Body of pancreas (tissue), 4 donors: ENCODE results near the gene CRYBA2.

ENCODE experiments used
- CTCF ChIP-seq, 7 experiments: fragments of 450-650 bp in 4 of 7; fragments of 200-600 bp in 3 of 7; sonication (generic) in 3 of 7; IDR thresholded peaks; one replicate each; pipeline ENCODE4 v1.5.1; 2016 to 2019; ENCODE audit warnings: antibody characterized with exemption in 7 of 7
- POLR2A ChIP-seq, 3 donors: fragments of 450-650 bp; IDR thresholded peaks; one replicate each; pipeline ENCODE4 v1.6.1; 2016; ENCODE audit warnings: antibody characterized with exemption in 3 of 3, mild to moderate bottlenecking in 2 of 3

- no peak for TF ChIP-seq POLR2A (IDR thresholded peaks at IDR 0.05)
- TF ChIP-seq CTCF (IDR thresholded peaks at IDR 0.05) = no peak
These were observed 29.9 kb upstream of the CRYBA2 start for GRCh38 chr2:219023045-219023605.
